Osteoblast (primary cell): ENCODE measurements around the gene IL1F10. TPM values are rescaled to one million over a fixed set of nuclear protein-coding genes. Genes with fewer than 3 reads are reported as not detected.
"Not testable (repeated sequence)": the region's sequence is repeated elsewhere in the genome, so short reads cannot be mapped to it uniquely, and the experiment has no call there.

Experiments used
- DNase-seq: peaks from one replicate; pipeline ENCODE4 v3.0.0; 2011; ENCODE audit warnings: low spot score, mixed read lengths; ENCODE audit not compliant: insufficient read length; ENCODE audit errors: missing footprints
- H2AFZ ChIP-seq: 2 replicates; pipeline ENCODE4 v1.6.0; 2011; ENCODE audit warnings: mild to moderate bottlenecking, low read length
- H3K27ac ChIP-seq: 2 replicates; pipeline ENCODE4 v1.5.1; 2011; ENCODE audit warnings: mild to moderate bottlenecking, low read depth, low read length, moderate library complexity
- H3K27me3 ChIP-seq: 2 replicates; pipeline ENCODE4 v1.6.0; 2012; ENCODE audit warnings: mild to moderate bottlenecking, control low read depth, inconsistent platforms, low read length, moderate library complexity; ENCODE audit not compliant: insufficient read depth
- H3K36me3 ChIP-seq: 2 replicates; pipeline ENCODE4 v1.5.1; 2011; ENCODE audit warnings: mild to moderate bottlenecking, low read length, control low read depth, moderate library complexity; ENCODE audit not compliant: insufficient read depth
- H3K4me1 ChIP-seq: 2 replicates; pipeline ENCODE4 v1.5.1; 2011; ENCODE audit warnings: mild to moderate bottlenecking, low read length, control low read depth, moderate library complexity; ENCODE audit not compliant: insufficient read depth
- H3K4me2 ChIP-seq: 2 replicates; pipeline ENCODE4 v1.6.0; 2011; ENCODE audit warnings: mild to moderate bottlenecking, low read length; ENCODE audit not compliant: insufficient read depth
- H3K4me3 ChIP-seq: fragments of 200-600 bp; sonication (generic); 3 replicates; pipeline ENCODE4 v1.5.1; 2012; ENCODE audit warnings: mild to moderate bottlenecking, low read length, inconsistent platforms; ENCODE audit not compliant: insufficient read depth
- H3K79me2 ChIP-seq: 2 replicates; pipeline ENCODE4 v1.6.0; 2012; ENCODE audit warnings: mild to moderate bottlenecking, low read length, control low read depth, inconsistent platforms; ENCODE audit not compliant: insufficient read depth
- H3K9me3 ChIP-seq: 2 replicates; pipeline ENCODE4 v1.5.1; 2011; ENCODE audit warnings: low read depth, low read length, control low read depth
- H4K20me1 ChIP-seq: 2 replicates; pipeline ENCODE4 v1.6.0; 2012; ENCODE audit warnings: mild to moderate bottlenecking, low read length, control low read depth; ENCODE audit not compliant: insufficient read depth
- total RNA-seq: library from RNA; depleted of rRNA; stranded (reverse); fragments of >200 nt; gene quantifications from 2 replicates; pipeline ENCODE4 v1.2.3, GENCODE V29; 2012
- TF ChIP-seq, protein P1 (sequence below): IDR thresholded peaks from 2 replicates; pipeline ENCODE4 v1.5.1; 2011; ENCODE audit warnings: mild to moderate bottlenecking, low read depth, low read length, moderate library complexity; ENCODE audit errors: extremely low read depth

The IL1F10 gene
- total RNA-seq, 1 donor: not detected

DNA sequence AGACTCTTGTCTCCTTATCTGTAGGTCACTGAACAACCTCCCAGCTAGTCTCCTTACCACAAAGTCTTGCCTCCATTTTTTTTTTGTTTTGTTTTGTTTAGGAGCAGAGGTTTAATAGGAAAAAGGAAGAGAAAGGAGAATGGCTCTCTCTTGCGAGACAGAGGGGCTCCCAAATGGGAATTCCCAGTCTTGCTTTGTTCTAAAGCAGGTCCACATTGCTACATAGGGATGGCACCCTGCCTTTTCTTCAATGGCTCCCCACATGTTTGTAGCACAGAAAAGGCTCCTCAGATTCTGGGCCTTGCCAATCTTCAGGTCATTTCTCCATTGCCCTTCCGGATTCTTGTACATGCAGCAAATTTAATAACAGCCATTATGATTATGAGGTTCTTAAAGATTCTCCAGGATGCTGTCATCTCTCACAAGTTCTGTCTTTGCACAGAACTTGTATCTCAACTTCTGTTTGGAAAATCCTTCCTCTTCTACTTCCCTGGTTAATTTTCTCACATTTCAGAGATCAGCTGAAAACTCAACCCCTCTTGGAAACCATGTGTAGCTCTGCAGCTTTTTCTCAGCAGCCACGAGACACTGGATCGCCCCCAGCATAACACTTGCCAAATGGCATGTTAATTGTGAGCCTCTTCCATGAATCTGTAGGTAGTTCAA lies 23.6 kb downstream of the IL1F10 start:
- no peak overlapping the region for H2AFZ ChIP-seq
- H3K27me3 ChIP-seq: peaks cover 24% of the 10 kb centered on the region
- no peaks in the 10 kb centered on the region for H4K20me1 ChIP-seq
- no peak overlapping the region for H3K4me2 ChIP-seq
- TF ChIP-seq, protein P1, sequence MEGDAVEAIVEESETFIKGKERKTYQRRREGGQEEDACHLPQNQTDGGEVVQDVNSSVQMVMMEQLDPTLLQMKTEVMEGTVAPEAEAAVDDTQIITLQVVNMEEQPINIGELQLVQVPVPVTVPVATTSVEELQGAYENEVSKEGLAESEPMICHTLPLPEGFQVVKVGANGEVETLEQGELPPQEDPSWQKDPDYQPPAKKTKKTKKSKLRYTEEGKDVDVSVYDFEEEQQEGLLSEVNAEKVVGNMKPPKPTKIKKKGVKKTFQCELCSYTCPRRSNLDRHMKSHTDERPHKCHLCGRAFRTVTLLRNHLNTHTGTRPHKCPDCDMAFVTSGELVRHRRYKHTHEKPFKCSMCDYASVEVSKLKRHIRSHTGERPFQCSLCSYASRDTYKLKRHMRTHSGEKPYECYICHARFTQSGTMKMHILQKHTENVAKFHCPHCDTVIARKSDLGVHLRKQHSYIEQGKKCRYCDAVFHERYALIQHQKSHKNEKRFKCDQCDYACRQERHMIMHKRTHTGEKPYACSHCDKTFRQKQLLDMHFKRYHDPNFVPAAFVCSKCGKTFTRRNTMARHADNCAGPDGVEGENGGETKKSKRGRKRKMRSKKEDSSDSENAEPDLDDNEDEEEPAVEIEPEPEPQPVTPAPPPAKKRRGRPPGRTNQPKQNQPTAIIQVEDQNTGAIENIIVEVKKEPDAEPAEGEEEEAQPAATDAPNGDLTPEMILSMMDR: no peak
- H3K9me3 ChIP-seq: no peaks in the 10 kb centered on the region
- no peak overlapping the region for H3K27ac ChIP-seq
- no peaks in the 10 kb centered on the region for H3K79me2 ChIP-seq
- H3K4me3 ChIP-seq: no peak overlapping the region
- H3K36me3 ChIP-seq: no peaks in the 10 kb centered on the region
- no peak for DNase-seq
- no peaks in the 10 kb centered on the region for H3K4me1 ChIP-seq

- H3K79me2 ChIP-seq: no peaks in the 10 kb centered on the region
- H3K4me1 ChIP-seq: no peaks in the 10 kb centered on the region
Observed at GRCh38 chr2:113092864-113093612, 25.3 kb downstream of the IL1F10 start.

DNA sequence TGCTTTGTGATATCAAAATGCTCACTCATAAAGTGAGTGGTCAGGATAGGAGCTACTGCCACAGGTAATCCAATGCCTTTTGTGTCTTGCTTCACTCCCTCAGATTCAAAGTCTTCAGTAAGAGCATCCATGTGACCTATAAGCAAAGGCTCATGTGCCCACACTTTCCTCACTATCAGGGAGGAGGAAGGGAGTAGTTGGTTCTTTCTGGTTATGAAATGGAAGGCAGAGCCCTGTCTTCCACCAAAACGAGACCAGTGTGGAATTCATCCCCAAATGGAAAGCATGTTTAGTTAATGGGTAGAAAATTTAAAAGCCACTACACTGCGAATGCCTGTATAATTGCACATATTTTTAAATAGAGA lies 25.8 kb downstream of the IL1F10 start:
- Histone ChIP-seq H3K9me3 (no peaks in the 10 kb centered on the region), H2AFZ (no peak overlapping the region), H3K27ac (no peak overlapping the region), H3K79me2 (no peaks in the 10 kb centered on the region), H3K4me3 (no peak overlapping the region), H3K27me3 (peaks cover 15% of the 10 kb centered on the region), H3K4me1 (no peaks in the 10 kb centered on the region), H4K20me1 (no peaks in the 10 kb centered on the region), H3K4me2 (no peak overlapping the region), H3K36me3 (no peaks in the 10 kb centered on the region)
- TF ChIP-seq, protein P1: no peak
- no peak for DNase-seq

More at GRCh38 chr2:113092864-113093612, 25.3 kb downstream of the IL1F10 start:
- TF ChIP-seq, protein P1: no peak
- Histone ChIP-seq H3K9me3 (no peaks in the 10 kb centered on the region), H3K36me3 (no peaks in the 10 kb centered on the region), H4K20me1 (no peaks in the 10 kb centered on the region), H3K4me3 (no peak overlapping the region), H3K27ac (no peak overlapping the region), H3K27me3 (peaks cover 15% of the 10 kb centered on the region), H3K4me2 (no peak overlapping the region), H2AFZ (no peak overlapping the region)
- DNase-seq: no peak

- not testable (repeated sequence) for H4K20me1 ChIP-seq, H3K79me2 ChIP-seq, H3K9me3 ChIP-seq, H3K27ac ChIP-seq, H3K36me3 ChIP-seq, H3K4me3 ChIP-seq, H2AFZ ChIP-seq, H3K4me2 ChIP-seq, H3K27me3 ChIP-seq, H3K4me1 ChIP-seq, DNase-seq
Observed at GRCh38 chr2:113096306-113096705, 28.5 kb downstream of the IL1F10 start.

DNA sequence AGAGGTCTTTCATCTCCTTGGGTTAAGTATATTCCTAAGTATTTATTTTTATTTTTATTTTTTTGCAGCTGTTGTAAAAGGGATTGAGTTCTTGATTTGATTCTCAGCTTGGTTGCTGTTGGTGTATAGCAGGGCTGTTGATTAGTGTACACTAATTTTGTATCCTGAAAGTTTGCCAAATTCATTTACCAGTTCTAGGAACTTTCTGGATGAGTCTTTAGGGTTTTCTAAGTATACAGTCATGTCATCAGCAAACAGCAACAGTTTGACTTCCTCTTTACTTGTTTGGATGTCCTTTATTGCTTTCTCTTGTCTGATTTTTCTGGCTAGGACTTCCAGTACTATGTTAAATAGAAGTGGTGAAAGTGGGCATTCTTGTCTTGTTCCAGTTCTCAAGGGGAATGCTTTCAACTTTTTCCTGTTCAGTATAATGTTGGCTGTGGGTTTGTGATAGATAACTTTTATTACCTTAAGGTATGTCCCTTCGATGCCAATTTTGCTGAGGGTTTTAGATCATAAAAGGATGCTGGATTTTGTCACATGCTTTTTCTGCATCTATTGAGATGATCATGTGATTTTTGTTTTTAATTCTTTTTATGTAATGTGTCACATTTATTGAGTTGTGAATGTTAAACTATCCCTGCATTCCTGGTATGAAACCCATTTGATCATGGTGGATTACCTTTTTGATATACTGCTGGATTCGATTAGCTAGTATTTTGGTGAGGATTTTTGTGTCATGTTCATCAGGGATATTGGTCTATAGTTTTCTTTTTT lies 29.3 kb downstream of the IL1F10 start:
- H3K4me3 ChIP-seq, DNase-seq, H3K27ac ChIP-seq, H2AFZ ChIP-seq, H3K27me3 ChIP-seq, H3K36me3 ChIP-seq, H3K4me1 ChIP-seq, H3K9me3 ChIP-seq, H4K20me1 ChIP-seq, H3K79me2 ChIP-seq, H3K4me2 ChIP-seq: not testable (repeated sequence)
